Retinal pigment epithelial cell (primary cell): ENCODE measurements around the gene UAP1L1.

Source experiments
- DNase-seq: peaks from one replicate; pipeline ENCODE4 v3.0.0-alpha.2; 2010; ENCODE audit warnings: low read depth
- H3K4me3 ChIP-seq: 2 replicates; pipeline ENCODE4 v1.5.1; 2011; ENCODE audit warnings: mild to moderate bottlenecking, low read length, control low read depth, moderate library complexity
- CTCF ChIP-seq: conservative IDR thresholded peaks from 2 replicates; pipeline ENCODE4 v1.5.1; 2011; ENCODE audit warnings: low read depth, low read length, control low read depth, inconsistent platforms

Gene UAP1L1

GRCh38 chr9:137049544-137050449 is 27.5 kb upstream of the UAP1L1 start:
- TF ChIP-seq CTCF: peak; percentile 66
- no peak overlapping the region for H3K4me3 ChIP-seq
- DNase-seq: no peak

- H3K4me3 ChIP-seq: no peak overlapping the region
- no peak for TF ChIP-seq CTCF
- no peak for DNase-seq
These were observed 26.7 kb upstream of the UAP1L1 start for GRCh38 chr9:137050570-137050969.

GRCh38 chr9:137051145-137051724 is 26.1 kb upstream of the UAP1L1 start:
- H3K4me3 ChIP-seq: no peak overlapping the region
- TF ChIP-seq CTCF: no peak
- no peak for DNase-seq

GRCh38 chr9:137052293-137052692 is 25.0 kb upstream of the UAP1L1 start:
- TF ChIP-seq CTCF: no peak
- no peak overlapping the region for H3K4me3 ChIP-seq
- no peak for DNase-seq

- no peak for TF ChIP-seq CTCF
- no peak for DNase-seq
- no peak overlapping the region for H3K4me3 ChIP-seq
These were observed 24.0 kb upstream of the UAP1L1 start for GRCh38 chr9:137052998-137053943.

GRCh38 chr9:137053944-137054931 is 23.1 kb upstream of the UAP1L1 start, which contains the start of gene ENTPD2:
Gene ENTPD2, minus strand, starts transcription at chr9:137054061. Its CDS starts 64 bp downstream, at chr9:137053997.
- no peak within 1 kb of the TSS for H3K4me3 ChIP-seq
- TF ChIP-seq CTCF: no peak
- no peak for DNase-seq
